HCT116 (cell line): Measurements from ENCODE around the gene PPP2R2D. TPM values are rescaled to one million over a fixed set of nuclear protein-coding genes. Genes with fewer than 3 reads are reported as not detected.

Experiments used
- ATAC-seq: fragments of 200-7000 bp; cut with Tn5 transposase; 2 replicates; pipeline ENCODE4 v1.9.1; 2020; ENCODE audit warnings: mild to moderate bottlenecking, moderate library complexity
- BruUV-seq: library from RNA; stranded (reverse); fragments of 400-500 nt; replicated peaks from 2 replicates; lab custom pipeline; 2021; lab: Mats Ljungman, UMichigan
- CTCF ChIA-PET: fragments of 300-600 bp; sonication (Branson Sonifier 250); formaldehyde crosslinking; loops from one replicate; lab custom pipeline; 2021; ENCODE audit warnings: antibody characterized with exemption; lab: Charles Lee
- POLR2A ChIA-PET: fragments of 300-600, 350-600 bp; sonication (Branson Sonifier 250); formaldehyde crosslinking; loops from one replicate; lab custom pipeline; 2021; ENCODE audit warnings: antibody characterized with exemption; lab: Charles Lee
- RAD21 ChIA-PET, 2 experiments: fragments of 300-600 bp; sonication (Branson Sonifier 250); formaldehyde crosslinking; loops; one replicate each; lab custom pipeline; 2023; ENCODE audit warnings: low total read pairs in 2 of 2; ENCODE audit not compliant: uncharacterized antibody in 2 of 2, unreplicated experiment in 2 of 2, low non-redundant PET in 1 of 2; lab: Charles Lee
- DNase-seq: peaks from one replicate; pipeline ENCODE4 v3.0.0-alpha.2; 2010; ENCODE audit warnings: low read depth, low spot score
- H2AFZ ChIP-seq: fragments of 200-600 bp; shearing (Covaris generic), sonication (generic); 2 replicates; pipeline ENCODE4 v1.6.1; 2017; ENCODE audit warnings: low read depth, mixed run types, mixed read lengths, antibody characterized with exemption, low read length; ENCODE audit not compliant: poor library complexity, severe bottlenecking
- H3K27ac ChIP-seq: 2 replicates; pipeline ENCODE4 v1.5.1; 2012; ENCODE audit warnings: low read depth, low read length
- H3K27me3 ChIP-seq: fragments of 200-600 bp; sonication (generic); 2 replicates; pipeline ENCODE4 v1.6.1; 2016; ENCODE audit warnings: mixed run types, low read length, mixed read lengths; ENCODE audit not compliant: insufficient read depth
- H3K36me3 ChIP-seq, 2 experiments: fragments of 200-500 bp in 1 of 2; fragments of 200-600 bp in 1 of 2; sonication (Bioruptor generic) in 1 of 2; sonication (generic) in 1 of 2; 2 replicates each; pipeline versions ENCODE4 v1.5.1 to v1.6.1; 2014 to 2016; ENCODE audit warnings: low read length in 2 of 2, inconsistent platforms in 1 of 2, mixed read lengths in 1 of 2, mixed run types in 1 of 2; ENCODE audit not compliant: insufficient read depth in 2 of 2, control insufficient read depth in 1 of 2
- H3K4me1 ChIP-seq, 2 experiments: fragments of 200-600 bp in 1 of 2; sonication (generic) in 1 of 2; 2 replicates each; pipeline versions ENCODE4 v1.5.1 to v1.6.1; 2012 to 2017; ENCODE audit warnings: low read length in 2 of 2, inconsistent platforms in 1 of 2, mild to moderate bottlenecking in 1 of 2, mixed read lengths in 1 of 2, mixed run types in 1 of 2, moderate library complexity in 1 of 2; ENCODE audit not compliant: insufficient read depth in 2 of 2, control insufficient read depth in 1 of 2
- H3K4me2 ChIP-seq: fragments of 200-600 bp; sonication (generic); 2 replicates; pipeline ENCODE4 v1.6.1; 2017; ENCODE audit warnings: mixed run types, low read length, mixed read lengths
- H3K4me3 ChIP-seq, 2 experiments: fragments of 200-600 bp in 1 of 2; sonication (generic) in 1 of 2; replicated peaks in 1 of 2; 2 replicates each; pipeline ENCODE4 v1.5.1; 2011 to 2016; ENCODE audit warnings: low read length in 2 of 2, control low read depth in 1 of 2, low read depth in 1 of 2, mild to moderate bottlenecking in 1 of 2, mixed read lengths in 1 of 2, mixed run types in 1 of 2
- H3K79me2 ChIP-seq: fragments of 200-600 bp; sonication (generic); 2 replicates; pipeline ENCODE4 v1.6.1; 2017; ENCODE audit warnings: mild to moderate bottlenecking, mixed run types, low read length, moderate library complexity, mixed read lengths; ENCODE audit not compliant: insufficient read depth
- H3K9ac ChIP-seq: fragments of 200-600 bp; sonication (generic); 2 replicates; pipeline ENCODE4 v1.6.1; 2016; ENCODE audit warnings: low read length, mixed read lengths
- H3K9me2 ChIP-seq: fragments of 200-600 bp; sonication (generic), shearing (Covaris generic); 2 replicates; pipeline ENCODE4 v1.6.1; 2017; ENCODE audit warnings: mixed run types, mild to moderate bottlenecking, moderate library complexity; ENCODE audit not compliant: insufficient read depth
- H3K9me3 ChIP-seq, 2 experiments: fragments of 200-500 bp in 1 of 2; fragments of 200-600 bp in 1 of 2; sonication (Bioruptor generic) in 1 of 2; sonication (generic) in 1 of 2; 2 replicates each; pipeline ENCODE4 v1.6.1; 2014 to 2017; ENCODE audit warnings: low read length in 2 of 2, mixed read lengths in 2 of 2, inconsistent platforms in 1 of 2, low read depth in 1 of 2, mild to moderate bottlenecking in 1 of 2, mixed run types in 1 of 2, moderate library complexity in 1 of 2; ENCODE audit not compliant: control insufficient read depth in 1 of 2, insufficient read depth in 1 of 2
- H4K20me1 ChIP-seq: fragments of 200-600 bp; sonication (generic), shearing (Covaris generic); 2 replicates; pipeline ENCODE4 v1.6.1; 2017; ENCODE audit warnings: mixed run types, mild to moderate bottlenecking, moderate library complexity; ENCODE audit not compliant: insufficient read depth
- CBX3 ChIP-seq: IDR thresholded peaks from 2 replicates; pipeline ENCODE4 v1.6.1; 2012; ENCODE audit warnings: low read depth
- EGR1 ChIP-seq: IDR thresholded peaks from 2 replicates; pipeline ENCODE4 v1.6.1; 2012; ENCODE audit warnings: low read depth
- ELF1 ChIP-seq: IDR thresholded peaks from 2 replicates; pipeline ENCODE4 v1.6.1; 2012; ENCODE audit warnings: low read depth, borderline replicate concordance
- EZH2 ChIP-seq: fragments of 200-600 bp; sonication (generic); IDR thresholded peaks from 2 replicates; pipeline ENCODE4 v1.6.1; 2017; ENCODE audit warnings: antibody characterized with exemption, mixed run types
- EZH2phosphoT487 ChIP-seq: fragments of 200-600 bp; IDR thresholded peaks from 2 replicates; pipeline ENCODE4 v1.6.1; 2018; ENCODE audit warnings: antibody characterized with exemption, borderline replicate concordance
- FOSL1 ChIP-seq: IDR thresholded peaks from 2 replicates; pipeline ENCODE4 v1.6.1; 2012; ENCODE audit warnings: low read depth
- JUND ChIP-seq: IDR thresholded peaks from 2 replicates; pipeline ENCODE4 v1.6.1; 2012
- POLR2A ChIP-seq: IDR thresholded peaks from 2 replicates; pipeline ENCODE4 v1.7.0; 2011; ENCODE audit warnings: borderline replicate concordance; ENCODE audit not compliant: insufficient read depth, insufficient read length; ENCODE audit errors: extremely low read depth
- POLR2AphosphoS5 ChIP-seq: IDR thresholded peaks from 2 replicates; pipeline ENCODE4 v1.6.1; 2011; ENCODE audit warnings: mild to moderate bottlenecking, low read depth, low read length, moderate library complexity
- RAD21 ChIP-seq: IDR thresholded peaks from 2 replicates; pipeline ENCODE4 v1.6.1; 2012; ENCODE audit warnings: low read depth, mild to moderate bottlenecking
- SIN3A ChIP-seq: IDR thresholded peaks from 2 replicates; pipeline ENCODE4 v1.6.1; 2012; ENCODE audit warnings: low read depth
- SP1 ChIP-seq: IDR thresholded peaks from 2 replicates; pipeline ENCODE4 v1.6.1; 2012; ENCODE audit warnings: low read depth
- SRF ChIP-seq: IDR thresholded peaks from 2 replicates; pipeline ENCODE4 v1.6.1; 2012; ENCODE audit warnings: low read depth
- TCF7L2 ChIP-seq: IDR thresholded peaks from 2 replicates; pipeline ENCODE4 v1.7.0; 2011; ENCODE audit warnings: borderline replicate concordance, inconsistent platforms; ENCODE audit not compliant: insufficient read depth, insufficient read length; ENCODE audit errors: extremely low read depth
- YY1 ChIP-seq: IDR thresholded peaks from 2 replicates; pipeline ENCODE4 v1.6.1; 2011; ENCODE audit warnings: low read length, low read depth, moderate library complexity, mild to moderate bottlenecking; ENCODE audit not compliant: insufficient replicate concordance; ENCODE audit errors: extremely low read depth
- ZFX ChIP-seq: fragments of 450-650 bp; IDR thresholded peaks from 2 replicates; pipeline ENCODE4 v1.6.1; 2017
- ZNF274 ChIP-seq: fragments of 200-500 bp; sonication (Bioruptor generic); IDR thresholded peaks from 2 replicates; pipeline ENCODE4 v1.6.1; 2014; ENCODE audit warnings: mild to moderate bottlenecking, low read depth, low read length, inconsistent platforms
- intact Hi-C: fragments of 100-400 bp; cut with micrococcal nuclease; formaldehyde crosslinking; loops from 2 replicates; pipeline ENCODE4 v1.10.0; 2022
- total RNA-seq: library from RNA; stranded (reverse); gene quantifications from one replicate; pipeline ENCODE4 v1.2.1, GENCODE V29; 2021; ENCODE audit not compliant: unreplicated experiment
- TF ChIP-seq, protein P1 (sequence below): IDR thresholded peaks from 2 replicates; pipeline ENCODE4 v1.6.1; 2011; ENCODE audit warnings: mild to moderate bottlenecking, low read length, moderate library complexity; ENCODE audit not compliant: insufficient replicate concordance; ENCODE audit errors: extremely low read depth
- TF ChIP-seq, protein P2 (sequence below): IDR thresholded peaks from 2 replicates; pipeline ENCODE4 v1.6.1; 2012; ENCODE audit warnings: low read depth
- TF ChIP-seq, protein P3 (sequence below), 3 experiments: fragments of 200-600 bp in 1 of 3; sonication (generic) in 1 of 3; IDR thresholded peaks in 2 of 3; conservative IDR thresholded peaks in 1 of 3; 2 replicates each; pipeline ENCODE4 v1.5.1; 2012 to 2017; ENCODE audit warnings: low read depth in 2 of 3, low read length in 2 of 3, antibody characterized with exemption in 1 of 3, borderline replicate concordance in 1 of 3, control low read depth in 1 of 3, mild to moderate bottlenecking in 1 of 3, mixed read lengths in 1 of 3, mixed run types in 1 of 3, moderate library complexity in 1 of 3; ENCODE audit not compliant: insufficient read depth in 1 of 3

PPP2R2D gene
- total RNA-seq, 1 experiment from 2014 or later, result 18.1 TPM

DNA sequence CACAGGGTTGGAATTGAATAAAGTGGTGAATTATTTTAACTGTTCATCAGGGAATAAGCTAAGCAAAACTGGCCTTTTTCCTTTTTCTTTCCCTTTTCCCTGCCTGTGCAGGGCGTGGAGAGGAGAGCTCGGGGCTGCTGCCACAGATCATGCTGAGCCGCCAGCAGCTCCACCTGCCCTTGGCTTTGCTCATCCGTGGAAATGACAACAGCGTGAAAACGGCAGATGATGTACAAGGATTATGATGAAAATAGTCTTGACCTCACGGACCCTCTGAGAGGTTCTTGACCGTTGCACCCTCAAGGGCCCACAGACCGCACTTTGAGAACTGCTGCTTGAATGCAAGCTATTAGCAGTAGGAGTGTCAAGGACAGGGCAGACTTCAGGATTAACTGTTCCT lies 10.6 kb downstream of the PPP2R2D start:
- ChIA-PET POLR2A (no interaction called here), CTCF (no interaction called here)

More for the DNA sequence above, 10.6 kb downstream of the PPP2R2D start:
- Histone ChIP-seq H3K9me3 (no peaks in the 10 kb centered on the region), H3K36me3 (no peaks in the 10 kb centered on the region), H3K27me3 (no peaks in the 10 kb centered on the region), H3K4me1 (peaks cover 0 to 14% of the 10 kb centered on the region in 2 experiments; a peak in 2 of 4 replicates), H3K9me2 (no peaks in the 10 kb centered on the region), H3K79me2 (peaks cover 96% of the 10 kb centered on the region), H3K9ac (no peak overlapping the region), H3K4me3 (no peak overlapping the region)
- intact Hi-C loops, result no loop called here
- BruUV-seq, result no TSS peak
- ATAC-seq, result no peak
- TF ChIP-seq TCF7L2 (no peak), SP1 (no peak), EZH2phosphoT487 (no peak), FOSL1 (no peak), YY1 (no peak), CBX3 (no peak), EGR1 (no peak), ELF1 (no peak), JUND (no peak), SIN3A (no peak), SRF (no peak), POLR2AphosphoS5 (no peak), ZNF274 (no peak), RAD21 (no peak), EZH2 (no peak), ZFX (no peak), POLR2A (no peak)
- TF ChIP-seq, protein P1, sequence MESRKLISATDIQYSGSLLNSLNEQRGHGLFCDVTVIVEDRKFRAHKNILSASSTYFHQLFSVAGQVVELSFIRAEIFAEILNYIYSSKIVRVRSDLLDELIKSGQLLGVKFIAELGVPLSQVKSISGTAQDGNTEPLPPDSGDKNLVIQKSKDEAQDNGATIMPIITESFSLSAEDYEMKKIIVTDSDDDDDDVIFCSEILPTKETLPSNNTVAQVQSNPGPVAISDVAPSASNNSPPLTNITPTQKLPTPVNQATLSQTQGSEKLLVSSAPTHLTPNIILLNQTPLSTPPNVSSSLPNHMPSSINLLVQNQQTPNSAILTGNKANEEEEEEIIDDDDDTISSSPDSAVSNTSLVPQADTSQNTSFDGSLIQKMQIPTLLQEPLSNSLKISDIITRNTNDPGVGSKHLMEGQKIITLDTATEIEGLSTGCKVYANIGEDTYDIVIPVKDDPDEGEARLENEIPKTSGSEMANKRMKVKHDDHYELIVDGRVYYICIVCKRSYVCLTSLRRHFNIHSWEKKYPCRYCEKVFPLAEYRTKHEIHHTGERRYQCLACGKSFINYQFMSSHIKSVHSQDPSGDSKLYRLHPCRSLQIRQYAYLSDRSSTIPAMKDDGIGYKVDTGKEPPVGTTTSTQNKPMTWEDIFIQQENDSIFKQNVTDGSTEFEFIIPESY, result no peak
- TF ChIP-seq, protein P2, sequence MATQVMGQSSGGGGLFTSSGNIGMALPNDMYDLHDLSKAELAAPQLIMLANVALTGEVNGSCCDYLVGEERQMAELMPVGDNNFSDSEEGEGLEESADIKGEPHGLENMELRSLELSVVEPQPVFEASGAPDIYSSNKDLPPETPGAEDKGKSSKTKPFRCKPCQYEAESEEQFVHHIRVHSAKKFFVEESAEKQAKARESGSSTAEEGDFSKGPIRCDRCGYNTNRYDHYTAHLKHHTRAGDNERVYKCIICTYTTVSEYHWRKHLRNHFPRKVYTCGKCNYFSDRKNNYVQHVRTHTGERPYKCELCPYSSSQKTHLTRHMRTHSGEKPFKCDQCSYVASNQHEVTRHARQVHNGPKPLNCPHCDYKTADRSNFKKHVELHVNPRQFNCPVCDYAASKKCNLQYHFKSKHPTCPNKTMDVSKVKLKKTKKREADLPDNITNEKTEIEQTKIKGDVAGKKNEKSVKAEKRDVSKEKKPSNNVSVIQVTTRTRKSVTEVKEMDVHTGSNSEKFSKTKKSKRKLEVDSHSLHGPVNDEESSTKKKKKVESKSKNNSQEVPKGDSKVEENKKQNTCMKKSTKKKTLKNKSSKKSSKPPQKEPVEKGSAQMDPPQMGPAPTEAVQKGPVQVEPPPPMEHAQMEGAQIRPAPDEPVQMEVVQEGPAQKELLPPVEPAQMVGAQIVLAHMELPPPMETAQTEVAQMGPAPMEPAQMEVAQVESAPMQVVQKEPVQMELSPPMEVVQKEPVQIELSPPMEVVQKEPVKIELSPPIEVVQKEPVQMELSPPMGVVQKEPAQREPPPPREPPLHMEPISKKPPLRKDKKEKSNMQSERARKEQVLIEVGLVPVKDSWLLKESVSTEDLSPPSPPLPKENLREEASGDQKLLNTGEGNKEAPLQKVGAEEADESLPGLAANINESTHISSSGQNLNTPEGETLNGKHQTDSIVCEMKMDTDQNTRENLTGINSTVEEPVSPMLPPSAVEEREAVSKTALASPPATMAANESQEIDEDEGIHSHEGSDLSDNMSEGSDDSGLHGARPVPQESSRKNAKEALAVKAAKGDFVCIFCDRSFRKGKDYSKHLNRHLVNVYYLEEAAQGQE, result no peak
- TF ChIP-seq, protein P3, sequence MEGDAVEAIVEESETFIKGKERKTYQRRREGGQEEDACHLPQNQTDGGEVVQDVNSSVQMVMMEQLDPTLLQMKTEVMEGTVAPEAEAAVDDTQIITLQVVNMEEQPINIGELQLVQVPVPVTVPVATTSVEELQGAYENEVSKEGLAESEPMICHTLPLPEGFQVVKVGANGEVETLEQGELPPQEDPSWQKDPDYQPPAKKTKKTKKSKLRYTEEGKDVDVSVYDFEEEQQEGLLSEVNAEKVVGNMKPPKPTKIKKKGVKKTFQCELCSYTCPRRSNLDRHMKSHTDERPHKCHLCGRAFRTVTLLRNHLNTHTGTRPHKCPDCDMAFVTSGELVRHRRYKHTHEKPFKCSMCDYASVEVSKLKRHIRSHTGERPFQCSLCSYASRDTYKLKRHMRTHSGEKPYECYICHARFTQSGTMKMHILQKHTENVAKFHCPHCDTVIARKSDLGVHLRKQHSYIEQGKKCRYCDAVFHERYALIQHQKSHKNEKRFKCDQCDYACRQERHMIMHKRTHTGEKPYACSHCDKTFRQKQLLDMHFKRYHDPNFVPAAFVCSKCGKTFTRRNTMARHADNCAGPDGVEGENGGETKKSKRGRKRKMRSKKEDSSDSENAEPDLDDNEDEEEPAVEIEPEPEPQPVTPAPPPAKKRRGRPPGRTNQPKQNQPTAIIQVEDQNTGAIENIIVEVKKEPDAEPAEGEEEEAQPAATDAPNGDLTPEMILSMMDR (IDR thresholded peaks at IDR 0.05 in 2 of 3, conservative IDR thresholded peaks at IDR 0.05 in 1 of 3; ENCODE audit: borderline replicate concordance in 1 of 3, insufficient read depth in 1 of 3, low read depth in 2 of 3, low read length in 2 of 3), result no peak
- TF ChIP-seq, all 23 proteins: peak for 0
- Histone ChIP-seq H4K20me1 (no peaks in the 10 kb centered on the region), H2AFZ (no peak overlapping the region), H3K4me2 (no peak overlapping the region), H3K27ac (no peak overlapping the region)
- no peak for DNase-seq
- RAD21 ChIA-PET, result no interaction called here
